Skeletal muscle satellite cell (primary cell): ENCODE results near the gene SEMA6C.

Source experiments
- H3K27me3 ChIP-seq: 2 replicates; pipeline ENCODE4 v1.7.0; 2013; ENCODE audit warnings: low read length; ENCODE audit not compliant: control insufficient read depth, insufficient read depth
- H3K36me3 ChIP-seq: 2 replicates; pipeline ENCODE4 v1.7.0; 2013; ENCODE audit warnings: mild to moderate bottlenecking, control low read depth, low read length; ENCODE audit not compliant: insufficient read depth
- H3K4me1 ChIP-seq: 2 replicates; pipeline ENCODE4 v1.7.0; 2013; ENCODE audit warnings: low read length; ENCODE audit not compliant: control insufficient read depth, insufficient read depth
- H3K4me2 ChIP-seq: 2 replicates; pipeline ENCODE4 v1.7.0; 2013; ENCODE audit warnings: mild to moderate bottlenecking, low read length
- H3K4me3 ChIP-seq: 2 replicates; pipeline ENCODE4 v1.7.0; 2013; ENCODE audit warnings: low read length
- H3K9ac ChIP-seq: 2 replicates; pipeline ENCODE4 v1.7.0; 2013; ENCODE audit warnings: mild to moderate bottlenecking, low read depth, low read length, moderate library complexity
- H3K9me3 ChIP-seq: replicated peaks from 2 replicates; pipeline ENCODE4 v1.7.0; 2013; ENCODE audit warnings: mild to moderate bottlenecking, control low read depth, low read length

Gene SEMA6C

GRCh38 chr1:151156515-151156819, 10.0 kb upstream of the SEMA6C start, which contains the start of gene TNFAIP8L2:
Gene TNFAIP8L2, plus strand, starts transcription at chr1:151156649. Its CDS starts 2,049 bp downstream, at chr1:151158698.
- no peak within 1 kb of the TSS for H3K4me2 ChIP-seq
- no peak within 1 kb of the TSS for H3K4me3 ChIP-seq
- H3K9me3 ChIP-seq: no peaks in the 10 kb centered on the region
- no peaks in the 10 kb centered on the region for H3K4me1 ChIP-seq
- peaks cover 29% of the 10 kb centered on the region for H3K36me3 ChIP-seq
- H3K9ac ChIP-seq: no peak within 1 kb of the TSS
- no peaks in the 10 kb centered on the region for H3K27me3 ChIP-seq

- peak overlapping the region; percentile 69 for H3K9ac ChIP-seq
- H3K36me3 ChIP-seq: no peaks in the 10 kb centered on the region
- no peak overlapping the region for H3K4me3 ChIP-seq
- H3K4me2 ChIP-seq: no peak overlapping the region
- peaks cover 25% of the 10 kb centered on the region for H3K4me1 ChIP-seq
- no peaks in the 10 kb centered on the region for H3K27me3 ChIP-seq
- H3K9me3 ChIP-seq: no peaks in the 10 kb centered on the region
These were observed 1.2 kb upstream of the SEMA6C start for GRCh38 chr1:151147665-151148064.

- Histone ChIP-seq H3K9ac (peak overlapping the region; percentile 69), H3K4me3 (peak overlapping the region; percentile 79), H3K4me2 (peak overlapping the region; percentile 91), H3K36me3 (no peaks in the 10 kb centered on the region), H3K9me3 (no peaks in the 10 kb centered on the region), H3K4me1 (peaks cover 25% of the 10 kb centered on the region), H3K27me3 (no peaks in the 10 kb centered on the region)
These were observed 687 bp upstream of the SEMA6C start for GRCh38 chr1:151147132-151147503.

GRCh38 chr1:151146072-151146411, 389 bp downstream of the SEMA6C start:
- Histone ChIP-seq H3K4me3 (peak overlapping the region; percentile 79), H3K27me3 (no peaks in the 10 kb centered on the region), H3K4me2 (peak overlapping the region; percentile 91), H3K9ac (peak overlapping the region; percentile 69), H3K36me3 (no peaks in the 10 kb centered on the region), H3K9me3 (no peaks in the 10 kb centered on the region), H3K4me1 (peaks cover 25% of the 10 kb centered on the region)

GRCh38 chr1:151145304-151146071, 943 bp downstream of the SEMA6C start:
- H3K9me3 ChIP-seq: no peaks in the 10 kb centered on the region
- H3K4me1 ChIP-seq: peaks cover 25% of the 10 kb centered on the region
- H3K4me3 ChIP-seq: peak overlapping the region; percentile 79
- H3K4me2 ChIP-seq: peak overlapping the region; percentile 91
- H3K27me3 ChIP-seq: no peaks in the 10 kb centered on the region
- peak overlapping the region; percentile 69 for H3K9ac ChIP-seq
- H3K36me3 ChIP-seq: no peaks in the 10 kb centered on the region

- H3K9ac ChIP-seq: no peak overlapping the region
- H3K27me3 ChIP-seq: no peaks in the 10 kb centered on the region
- peak overlapping the region; percentile 91 for H3K4me2 ChIP-seq
- no peaks in the 10 kb centered on the region for H3K9me3 ChIP-seq
- peaks cover 25% of the 10 kb centered on the region for H3K4me1 ChIP-seq
- no peak overlapping the region for H3K4me3 ChIP-seq
- no peaks in the 10 kb centered on the region for H3K36me3 ChIP-seq
These were observed 1.7 kb downstream of the SEMA6C start for GRCh38 chr1:151144474-151145303.

- Histone ChIP-seq H3K36me3 (no peaks in the 10 kb centered on the region), H3K9ac (no peak overlapping the region), H3K27me3 (no peaks in the 10 kb centered on the region), H3K4me1 (peaks cover 25% of the 10 kb centered on the region), H3K4me2 (no peak overlapping the region), H3K9me3 (no peaks in the 10 kb centered on the region), H3K4me3 (no peak overlapping the region)
These were observed 2.4 kb downstream of the SEMA6C start for GRCh38 chr1:151143986-151144385.

GRCh38 chr1:151143057-151143435, 3.4 kb downstream of the SEMA6C start:
- Histone ChIP-seq H3K4me3 (no peak overlapping the region), H3K27me3 (no peaks in the 10 kb centered on the region), H3K9ac (no peak overlapping the region), H3K4me2 (no peak overlapping the region), H3K9me3 (no peaks in the 10 kb centered on the region), H3K36me3 (no peaks in the 10 kb centered on the region), H3K4me1 (peaks cover 25% of the 10 kb centered on the region)

GRCh38 chr1:151142411-151143056, 3.9 kb downstream of the SEMA6C start:
- H3K27me3 ChIP-seq: no peaks in the 10 kb centered on the region
- H3K36me3 ChIP-seq: no peaks in the 10 kb centered on the region
- H3K4me3 ChIP-seq: no peak overlapping the region
- no peak overlapping the region for H3K9ac ChIP-seq
- no peaks in the 10 kb centered on the region for H3K9me3 ChIP-seq
- no peak overlapping the region for H3K4me2 ChIP-seq
- H3K4me1 ChIP-seq: peaks cover 25% of the 10 kb centered on the region

- no peaks in the 10 kb centered on the region for H3K27me3 ChIP-seq
- H3K4me1 ChIP-seq: peaks cover 2% of the 10 kb centered on the region
- no peak overlapping the region for H3K4me2 ChIP-seq
- no peaks in the 10 kb centered on the region for H3K9me3 ChIP-seq
- no peak overlapping the region for H3K9ac ChIP-seq
- no peak overlapping the region for H3K4me3 ChIP-seq
- H3K36me3 ChIP-seq: no peaks in the 10 kb centered on the region
These were observed 8.6 kb downstream of the SEMA6C start for GRCh38 chr1:151137789-151138188.

GRCh38 chr1:151135433-151136385, 10.7 kb downstream of the SEMA6C start:
- Histone ChIP-seq H3K4me1 (no peaks in the 10 kb centered on the region), H3K27me3 (no peaks in the 10 kb centered on the region), H3K4me3 (no peak overlapping the region), H3K36me3 (no peaks in the 10 kb centered on the region), H3K4me2 (no peak overlapping the region), H3K9me3 (no peaks in the 10 kb centered on the region), H3K9ac (no peak overlapping the region)
